Stimulated activated CD4-positive, alpha-beta T cell treated with anti-CD3 and anti-CD28 coated beads, Interleukin-2, amount 100 ng/mL, for 48 hours (primary cell): ENCODE measurements around the gene SDK1.
"Not testable (repeated sequence)": the region's sequence is repeated elsewhere in the genome, so short reads cannot be mapped to it uniquely, and the experiment has no call there.

Experiments used
- DNase-seq, 2 donors: peaks; one replicate each; pipeline ENCODE4 v3.0.0-alpha.2; 2020

The SDK1 gene

GRCh38 chr7:4217126-4217660, 916.1 kb downstream of the SDK1 start:
- not testable (repeated sequence) for DNase-seq

DNA sequence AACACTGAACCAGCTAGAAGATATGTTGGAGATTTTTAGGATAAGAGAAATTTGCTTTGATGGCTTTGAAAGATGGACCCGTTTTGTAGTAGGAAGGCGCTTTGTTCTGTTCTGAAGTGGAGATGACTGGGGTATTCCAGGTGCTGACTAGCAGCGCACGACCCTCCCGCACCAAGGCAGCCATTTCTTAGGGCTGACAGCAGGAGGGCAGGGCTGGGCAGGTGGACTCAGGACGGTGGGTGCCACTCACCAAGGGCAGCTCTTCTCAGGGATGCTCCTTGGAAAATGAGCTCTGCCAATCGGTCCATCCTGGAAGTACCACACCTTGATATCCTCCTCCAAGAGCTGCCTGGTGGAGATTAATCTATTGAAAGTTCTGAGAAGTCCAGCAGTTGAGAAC, 917.4 kb downstream of the SDK1 start:
- DNase-seq, result no peak

DNA sequence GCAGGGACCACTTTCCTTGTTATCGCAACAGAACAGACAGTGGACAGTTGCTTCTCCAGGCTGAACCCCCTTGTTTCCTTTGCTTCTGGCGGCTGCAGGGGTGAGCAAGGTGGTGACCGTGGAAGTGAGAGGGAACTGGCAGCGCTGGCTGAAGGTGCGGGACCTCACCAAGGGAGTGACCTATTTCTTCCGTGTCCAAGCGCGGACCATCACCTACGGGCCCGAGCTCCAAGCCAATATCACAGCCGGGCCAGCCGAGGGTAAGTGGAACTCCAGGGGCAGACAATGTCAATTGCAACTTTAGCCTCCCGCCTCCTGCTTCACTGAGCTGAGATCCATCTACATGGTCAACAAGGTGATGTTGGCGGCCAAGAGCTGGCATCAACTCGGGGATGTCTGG, 919.0 kb downstream of the SDK1 start:
- no peak for DNase-seq

- no peak for DNase-seq
These were observed 920.0 kb downstream of the SDK1 start for GRCh38 chr7:4221043-4221442.

DNA sequence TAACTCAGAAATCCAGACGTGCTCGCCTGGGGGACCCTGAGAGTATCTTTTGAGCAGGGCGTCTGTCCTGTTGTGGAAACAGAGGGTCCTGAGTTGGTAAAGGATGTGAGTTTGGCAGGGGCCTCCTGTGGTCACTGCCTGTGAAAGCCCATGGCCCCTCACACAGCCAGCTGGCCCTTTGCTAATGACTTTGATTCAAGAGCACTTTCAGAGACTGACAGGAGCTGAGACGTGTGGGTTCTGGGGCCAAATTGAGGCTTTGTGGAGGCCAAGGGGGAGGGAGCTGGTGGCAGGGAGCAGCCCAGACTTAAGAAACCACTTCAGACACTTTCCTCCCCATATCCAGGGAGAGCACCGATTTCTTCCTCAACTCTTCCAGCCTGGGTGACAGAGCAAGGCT, 921.6 kb downstream of the SDK1 start:
- DNase-seq, result no peak

GRCh38 chr7:4225361-4225771, 924.3 kb downstream of the SDK1 start:
- DNase-seq, result no peak

- no peak for DNase-seq
These were observed 925.0 kb downstream of the SDK1 start for GRCh38 chr7:4225881-4226523.

GRCh38 chr7:4226524-4226882, 925.5 kb downstream of the SDK1 start:
- no peak for DNase-seq

DNA sequence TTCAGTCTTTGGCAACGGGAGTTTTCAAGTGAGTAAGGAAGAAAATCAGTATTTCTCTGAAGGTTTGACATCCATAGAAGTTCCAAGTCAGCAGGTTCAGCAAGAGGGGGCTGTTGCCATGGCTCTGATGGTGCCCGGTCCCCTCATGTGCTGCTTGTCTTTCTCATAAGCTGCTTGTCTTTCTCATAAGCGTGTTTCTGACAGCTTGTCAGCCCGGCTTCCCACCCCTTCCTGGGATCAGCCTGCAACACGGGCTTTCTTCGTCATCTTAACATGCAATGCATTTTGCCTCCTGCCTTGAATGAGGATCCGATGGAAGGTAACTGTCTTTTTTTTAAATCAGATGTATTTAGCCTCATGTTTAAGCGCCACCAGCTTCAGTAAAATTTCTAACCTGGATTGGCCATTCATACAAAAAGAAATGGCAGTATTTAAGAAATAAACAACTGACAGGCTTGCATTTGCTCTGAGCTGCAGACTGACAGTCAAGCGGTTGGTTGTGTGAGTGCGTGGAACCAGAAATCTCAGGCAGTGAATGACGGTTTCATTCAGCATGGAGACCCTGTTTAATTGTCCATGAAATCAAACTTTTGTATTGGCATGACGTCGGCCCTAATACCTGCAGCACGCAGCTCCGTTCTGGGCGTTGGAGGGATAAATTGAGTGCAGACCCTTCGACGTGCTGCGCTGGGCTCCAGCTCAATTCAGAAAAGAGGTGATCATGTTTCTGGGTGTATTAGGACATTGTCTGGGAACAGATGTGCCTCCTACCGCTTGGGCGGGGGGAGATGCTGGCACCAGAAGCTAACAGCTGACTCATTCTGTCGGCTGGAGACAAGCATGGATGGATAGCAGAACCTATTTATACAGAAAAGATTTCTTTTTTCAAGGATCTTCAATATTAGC, 926.3 kb downstream of the SDK1 start:
- DNase-seq, result no peak

DNA sequence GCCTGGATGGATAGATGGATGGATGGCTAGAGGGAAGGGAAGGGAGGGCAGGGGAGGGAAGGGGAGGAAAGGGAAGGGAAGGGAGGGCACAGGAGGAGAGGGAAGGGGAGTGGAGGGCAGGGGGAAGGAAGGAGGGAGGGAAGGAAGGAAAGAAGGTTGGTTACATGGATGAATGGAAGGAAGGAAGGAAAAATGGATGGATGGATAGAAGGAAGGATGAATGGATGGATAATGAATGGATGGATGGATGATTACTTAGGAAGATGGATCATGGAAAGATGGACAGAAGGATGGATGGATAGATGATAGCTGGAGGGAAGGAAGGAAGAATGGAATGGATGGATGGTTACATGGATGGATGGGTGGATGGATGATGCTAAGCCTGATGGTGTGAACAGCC, 929.3 kb downstream of the SDK1 start:
- DNase-seq, result no peak

DNA sequence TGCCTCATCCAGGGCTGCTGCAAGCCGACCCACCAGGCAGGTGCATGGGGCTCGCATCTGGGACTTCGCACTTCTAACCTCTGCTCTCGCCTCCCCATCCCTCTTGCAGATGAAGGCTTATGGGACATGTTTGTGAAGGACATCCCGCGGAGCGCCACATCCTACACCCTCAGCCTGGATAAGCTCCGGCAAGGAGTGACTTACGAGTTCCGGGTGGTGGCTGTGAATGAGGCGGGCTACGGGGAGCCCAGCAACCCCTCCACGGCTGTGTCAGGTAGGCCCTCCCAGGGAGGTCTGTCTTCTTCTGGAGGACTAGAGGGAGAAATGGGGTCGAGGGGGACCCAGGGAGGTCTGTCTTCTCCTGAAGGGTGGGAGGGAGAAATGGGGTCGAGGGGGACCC, 932.1 kb downstream of the SDK1 start:
- no peak for DNase-seq

DNA sequence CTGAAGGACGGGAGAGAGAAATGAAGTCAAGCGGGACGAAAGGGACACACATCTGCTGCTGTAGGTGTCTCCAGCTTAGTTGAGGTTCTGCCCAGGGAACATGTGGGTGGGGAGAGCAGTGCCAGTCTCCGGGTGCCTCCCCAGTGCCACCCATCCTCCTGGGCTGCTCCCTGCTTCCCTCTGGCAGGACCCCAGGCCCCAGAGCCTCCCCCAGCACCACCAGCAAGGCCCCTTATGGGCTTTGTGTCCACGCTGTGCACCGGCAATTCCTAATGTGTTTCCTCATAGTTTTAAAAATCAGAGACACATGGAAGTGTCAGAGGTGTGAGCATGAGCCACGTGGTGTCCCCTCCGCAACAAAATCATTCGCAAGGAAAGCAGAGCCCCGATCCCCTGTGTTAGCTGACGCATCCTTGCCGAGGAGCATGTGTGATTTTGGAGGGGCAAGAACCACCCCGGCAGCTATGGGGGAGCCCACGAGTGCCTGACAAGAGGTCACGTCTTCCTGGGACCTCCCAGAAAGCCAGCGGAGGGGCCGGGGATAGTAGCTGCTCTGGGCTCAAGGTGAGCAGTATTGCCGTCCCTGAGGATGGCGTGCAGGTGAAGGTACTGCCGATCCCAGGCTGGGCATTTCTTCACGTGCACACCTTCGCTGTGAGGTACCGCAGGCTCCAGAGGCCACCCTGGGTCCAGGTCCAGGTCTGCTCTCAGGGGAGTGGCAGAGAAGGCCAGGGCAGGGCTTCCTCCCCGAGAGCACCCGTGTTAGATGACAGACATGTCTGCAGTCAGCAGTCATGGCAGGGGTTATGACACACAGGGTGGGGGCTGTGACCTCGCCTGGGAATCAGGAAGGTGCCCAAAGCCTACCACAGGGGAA, 932.8 kb downstream of the SDK1 start:
- no peak for DNase-seq

DNA sequence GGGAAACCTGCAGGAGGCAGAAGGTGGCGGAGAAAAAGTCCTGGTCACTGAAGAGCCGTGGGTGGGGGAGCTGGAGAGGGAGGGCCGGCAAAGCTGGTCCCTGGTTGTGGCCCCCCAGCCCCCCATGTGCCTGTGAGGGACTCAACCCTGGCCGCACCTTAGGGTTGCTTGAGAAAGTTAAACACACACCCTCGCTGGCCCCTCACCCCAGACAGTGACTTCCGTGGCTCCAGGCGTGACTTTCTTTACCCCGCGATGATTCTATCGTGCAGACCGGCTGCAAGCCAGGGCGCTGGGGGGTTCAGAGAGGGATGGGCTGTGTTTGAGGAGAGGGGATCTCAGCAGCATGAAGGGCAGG, 933.4 kb downstream of the SDK1 start:
- no peak for DNase-seq

GRCh38 chr7:4234886-4235285, 933.8 kb downstream of the SDK1 start:
- DNase-seq, result no peak

DNA sequence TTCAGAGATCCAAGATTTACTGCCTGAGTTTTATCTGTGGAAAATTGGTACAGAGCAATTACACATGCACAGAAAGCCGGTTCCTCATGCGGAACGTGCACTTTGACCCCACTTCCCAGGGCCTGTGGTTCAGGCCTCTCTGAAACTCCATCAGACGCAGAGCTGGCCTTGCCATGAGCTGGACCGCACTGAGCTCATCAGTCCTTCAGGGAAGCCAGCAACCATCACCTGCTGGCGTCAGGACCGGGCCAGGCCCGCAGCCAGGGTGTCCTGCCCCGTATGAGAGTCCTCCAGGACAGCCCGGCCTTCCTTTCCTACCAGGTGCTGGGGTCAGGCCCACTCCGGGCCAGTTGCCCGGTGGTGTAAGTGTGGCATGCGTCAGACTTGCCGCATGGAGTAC, 934.5 kb downstream of the SDK1 start:
- no peak for DNase-seq

GRCh38 chr7:4236389-4236788, 935.3 kb downstream of the SDK1 start:
- DNase-seq, result no peak

DNA sequence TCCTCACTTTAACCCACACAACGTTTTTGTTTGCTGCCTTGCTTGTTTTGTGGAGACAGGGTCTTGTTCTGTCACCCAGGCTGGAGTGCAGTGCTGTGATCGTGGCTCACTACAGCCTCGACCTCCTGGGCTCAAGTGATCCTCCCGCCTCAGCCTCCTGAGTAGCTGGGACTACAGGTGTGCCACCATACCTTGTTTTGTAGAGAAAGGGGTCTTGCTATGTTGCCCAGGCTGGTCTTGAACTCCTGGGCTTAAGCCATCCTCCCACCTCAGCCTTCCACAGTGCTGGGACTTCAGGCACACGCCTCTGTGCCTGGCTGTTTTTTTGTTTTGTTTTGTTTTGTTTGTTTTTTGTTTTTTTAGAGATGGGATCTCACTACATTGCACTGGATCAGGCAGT, 935.8 kb downstream of the SDK1 start:
- not testable (repeated sequence) for DNase-seq

- no peak for DNase-seq
These were observed 936.5 kb downstream of the SDK1 start for GRCh38 chr7:4237296-4238235.

DNA sequence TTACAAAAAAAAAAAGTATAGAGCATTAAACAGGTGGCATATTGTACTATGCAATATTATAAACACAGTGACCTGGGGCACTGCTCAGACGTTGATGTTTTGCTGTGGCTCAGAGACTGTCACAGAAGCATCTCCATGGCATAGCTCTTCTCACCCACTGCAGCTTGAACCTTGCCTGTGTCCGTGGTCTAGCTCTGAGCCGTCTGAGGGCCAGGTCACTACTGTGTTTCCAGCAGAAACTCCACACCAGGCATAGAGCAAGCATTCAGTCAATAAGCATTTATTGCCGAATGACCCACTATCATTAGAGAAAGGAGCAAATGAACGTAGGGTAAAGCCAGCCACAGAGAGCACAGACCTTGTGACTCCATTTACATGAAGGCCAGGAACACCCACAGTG, 937.8 kb downstream of the SDK1 start:
- no peak for DNase-seq

DNA sequence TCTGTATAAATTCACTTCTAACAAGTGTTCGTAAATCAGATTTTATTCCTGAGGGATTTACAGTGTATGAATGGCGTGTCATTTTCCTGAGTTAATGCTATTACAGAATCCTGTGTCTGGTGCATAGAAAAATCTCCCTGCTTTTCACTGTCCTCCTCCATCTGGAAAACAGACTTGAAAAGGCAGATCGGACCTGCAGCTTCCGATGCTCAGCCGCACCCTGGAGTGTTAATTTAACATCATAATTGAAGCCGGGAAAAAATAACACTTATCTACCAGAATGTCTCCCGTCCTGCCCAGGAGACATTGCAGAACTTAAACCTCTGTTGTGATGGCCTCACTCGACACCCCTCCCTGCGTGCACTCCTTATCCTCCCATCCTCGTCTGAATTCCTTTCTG, 939.0 kb downstream of the SDK1 start:
- DNase-seq, result no peak

DNA sequence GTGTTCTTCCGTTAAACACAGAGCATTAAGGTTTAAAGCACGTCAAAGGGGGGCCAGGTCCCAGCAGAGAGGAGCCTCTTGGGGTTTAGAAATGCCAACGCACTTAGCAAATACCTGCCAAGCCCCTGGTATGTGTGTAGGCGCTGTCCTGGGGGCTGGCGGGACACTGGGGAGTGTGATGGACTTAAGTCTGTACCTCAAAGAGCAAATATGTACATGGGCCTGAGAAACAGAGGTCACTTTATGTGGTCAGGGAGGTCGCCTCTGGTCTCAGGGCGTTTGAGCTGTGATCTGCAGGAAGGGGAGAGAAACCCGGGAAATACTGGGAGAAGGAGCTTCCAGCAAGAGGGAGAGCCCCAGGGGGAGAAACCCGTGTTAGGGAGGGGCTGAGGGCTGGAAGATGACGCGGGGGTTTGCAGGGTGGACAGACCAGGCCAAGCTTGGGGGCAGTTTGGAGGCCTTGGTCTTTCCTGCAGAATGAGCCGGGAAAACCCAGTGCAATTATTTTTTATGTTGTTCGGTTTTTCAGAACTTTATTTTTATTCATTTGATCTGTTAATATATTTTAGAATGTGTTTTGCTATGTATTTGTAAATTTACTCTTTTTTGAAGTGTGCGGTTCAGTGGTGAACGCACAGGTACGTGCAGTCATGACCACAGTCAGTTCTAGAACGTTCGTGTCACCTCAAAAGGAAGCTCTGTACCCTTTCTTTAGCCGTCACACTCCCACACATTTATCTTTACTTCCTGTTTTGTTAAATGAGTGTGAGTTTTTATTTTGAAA, 939.7 kb downstream of the SDK1 start:
- no peak for DNase-seq

- no peak for DNase-seq
These were observed 940.2 kb downstream of the SDK1 start for GRCh38 chr7:4241304-4241612.
